Stimulated activated CD4-positive, alpha-beta T cell treated with anti-CD3 and anti-CD28 coated beads, TNF-alpha, amount 100 ng/mL, for 24 hours (primary cell): ENCODE data around the gene SLC2A13.
"Not testable (repeated sequence)": the region's sequence is repeated elsewhere in the genome, so short reads cannot be mapped to it uniquely, and the experiment has no call there.

Source experiments
- DNase-seq, 3 experiments: peaks; one replicate each; pipeline ENCODE4 v3.0.0-alpha.2; 2020; ENCODE audit warnings: low read depth in 3 of 3

SLC2A13 gene

DNA sequence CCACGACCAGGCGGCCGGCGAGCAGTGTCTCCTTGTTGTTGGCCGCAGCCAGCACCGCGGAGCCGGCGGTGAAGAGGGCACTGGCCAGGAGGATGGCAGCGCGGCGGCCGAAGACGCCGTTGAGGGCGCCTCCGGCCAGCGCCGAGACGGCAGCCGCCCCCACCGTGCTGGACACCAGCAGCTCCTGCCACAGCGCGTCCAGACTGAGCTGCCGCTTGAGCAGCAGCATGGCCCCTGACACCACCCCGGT is 691 bp downstream of the SLC2A13 start:
- no peak for DNase-seq

DNA sequence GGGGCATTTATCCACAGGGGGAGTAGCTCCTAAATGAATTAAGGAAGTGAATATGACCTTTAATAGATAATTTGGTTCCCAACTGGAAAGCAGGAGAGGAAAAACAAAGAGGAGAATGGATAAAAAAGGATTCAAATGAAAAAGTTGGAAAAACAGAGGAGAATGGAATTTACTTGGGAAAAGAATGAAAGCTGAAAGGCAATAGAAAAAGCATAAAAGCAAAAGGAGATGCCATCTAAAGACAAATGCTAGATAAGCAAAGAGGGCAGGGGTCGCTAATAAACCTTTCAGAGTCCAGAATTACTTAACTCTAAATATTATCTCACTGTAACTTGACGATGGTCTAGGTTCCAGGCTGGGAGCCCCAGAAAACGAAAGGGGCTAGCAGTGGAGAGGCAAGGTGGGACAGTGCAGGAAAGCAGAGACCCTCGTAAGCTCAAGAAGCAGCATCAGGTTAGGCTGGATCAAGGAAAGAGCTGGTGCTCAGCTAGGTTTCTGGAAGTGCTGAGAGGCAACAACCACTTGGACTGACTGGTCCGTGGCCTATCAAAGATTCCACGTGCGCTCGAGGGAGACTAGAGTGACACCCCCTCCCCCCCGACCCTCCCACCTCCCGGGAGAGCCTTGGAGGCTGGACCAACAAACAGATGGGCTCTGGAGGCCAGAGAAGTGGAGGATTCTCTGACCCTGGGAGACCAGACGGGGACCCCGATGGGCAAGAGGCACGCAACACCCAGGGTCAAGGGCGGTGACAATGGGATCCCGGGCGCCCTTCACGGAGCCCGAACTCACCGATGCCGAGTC is 1.2 kb downstream of the SLC2A13 start:
- peak in 1 of 3 experiments; percentile 5 for DNase-seq

DNA sequence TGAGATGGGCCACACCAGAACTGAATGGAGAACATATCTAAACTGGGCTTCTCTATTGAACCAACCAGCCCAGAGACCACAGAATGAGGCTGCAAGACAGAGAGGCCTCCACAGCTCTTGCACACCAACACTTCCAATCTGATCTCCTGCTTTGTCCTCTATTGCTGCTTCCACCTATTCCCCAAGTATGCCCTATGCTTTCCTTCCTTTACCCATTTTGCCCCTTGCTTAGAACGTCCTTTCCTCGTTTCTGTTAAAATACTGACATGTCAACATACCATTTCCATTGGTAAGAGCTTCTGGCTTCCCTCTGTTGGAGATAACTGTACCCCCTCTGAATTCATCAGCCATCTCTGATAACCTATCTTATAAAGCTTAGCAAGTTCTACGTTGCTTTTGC is 2.8 kb downstream of the SLC2A13 start:
- no peak for DNase-seq

DNA sequence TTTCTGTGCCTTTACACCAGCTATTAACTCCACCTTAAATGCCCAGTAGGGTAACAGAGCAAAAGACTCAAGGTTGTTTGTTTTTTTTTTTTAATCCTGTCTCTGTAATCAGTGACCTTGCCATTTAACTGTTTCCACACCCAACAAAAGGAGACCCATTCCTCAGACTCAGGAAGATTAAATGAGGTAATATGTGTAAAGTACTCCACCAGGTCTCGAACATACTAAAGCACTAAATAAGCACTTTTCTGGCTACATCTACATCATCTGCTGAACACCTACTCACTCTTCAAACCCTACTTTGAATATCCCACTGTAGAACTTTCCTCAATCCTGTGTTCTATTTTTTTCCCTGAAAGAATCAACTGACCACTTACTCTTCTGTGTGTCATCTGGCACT is 4.1 kb downstream of the SLC2A13 start:
- DNase-seq = no peak

DNA sequence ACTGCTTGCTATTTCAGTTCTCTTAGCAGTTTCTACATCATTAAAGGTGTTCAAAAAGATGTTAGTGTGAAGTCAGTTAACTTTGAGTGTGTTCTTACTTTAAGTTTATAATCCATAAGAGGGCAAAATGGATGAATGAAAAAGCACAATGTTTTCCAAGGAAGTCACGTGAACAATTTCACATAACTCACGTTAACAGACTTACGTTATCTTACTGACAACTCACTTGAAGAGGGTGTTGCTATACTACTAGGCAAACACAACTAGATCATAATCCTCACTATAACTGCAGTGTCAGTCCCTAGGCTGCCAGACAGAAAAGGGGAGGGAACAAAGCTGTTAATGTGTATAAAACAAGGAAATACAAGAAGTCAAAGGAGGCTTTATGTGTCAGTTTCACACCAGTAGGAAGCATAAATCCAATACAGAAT is 6.4 kb downstream of the SLC2A13 start:
- DNase-seq = no peak

DNA sequence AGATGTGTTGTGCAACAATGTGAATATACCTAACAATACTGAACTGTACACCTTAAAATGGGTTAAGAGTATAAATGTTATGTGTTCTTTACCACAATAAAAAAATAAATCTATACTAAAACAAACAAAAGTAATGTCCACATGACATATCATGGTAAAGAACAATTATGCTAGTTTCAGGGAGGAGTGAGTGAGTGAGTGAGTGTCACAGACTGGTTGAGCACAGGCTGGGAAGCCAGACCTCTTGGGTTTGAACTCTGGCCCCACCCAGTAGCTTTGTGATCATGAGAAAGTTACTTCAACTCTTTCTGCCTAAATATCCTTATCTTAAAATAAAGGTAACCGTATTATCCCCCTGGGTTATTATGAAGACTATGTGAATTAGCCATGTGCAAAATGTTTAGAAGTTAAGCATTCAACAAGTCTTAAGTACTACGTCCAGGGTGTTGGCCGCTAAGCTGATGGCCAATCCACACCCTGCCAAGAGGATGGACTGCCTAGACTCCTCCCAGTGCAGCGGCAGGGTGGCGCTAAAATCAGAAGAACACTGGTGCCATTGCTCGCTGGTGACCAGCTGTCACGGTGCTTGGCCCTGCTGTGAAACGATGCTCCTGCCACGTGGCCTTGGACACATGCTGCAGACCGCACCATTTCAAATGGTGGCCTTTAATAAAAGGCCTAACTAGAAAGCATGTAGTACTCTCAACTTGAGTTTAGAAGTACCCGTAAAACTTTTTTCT is 7.3 kb downstream of the SLC2A13 start:
- no peak for DNase-seq

DNA sequence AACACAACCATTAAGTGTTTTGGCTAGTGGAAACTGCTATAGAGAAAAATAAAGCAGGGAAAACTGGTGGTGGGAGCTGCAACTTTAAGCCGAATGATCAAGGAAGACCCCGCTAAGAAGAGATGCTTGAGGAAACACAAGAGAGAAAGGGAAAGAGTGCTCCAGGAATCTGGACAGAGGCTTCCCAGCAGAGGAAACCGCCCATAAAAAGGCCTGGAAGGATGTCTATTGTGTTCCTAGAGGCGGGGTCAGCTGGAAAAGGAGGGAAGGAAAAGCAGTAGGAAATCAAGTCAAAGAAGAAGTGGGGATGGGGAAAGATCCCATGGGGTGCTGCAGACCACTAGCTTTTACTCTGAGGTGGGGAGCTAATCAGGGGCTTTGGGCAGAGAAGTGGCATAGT is 12.4 kb downstream of the SLC2A13 start:
- no peak for DNase-seq

DNA sequence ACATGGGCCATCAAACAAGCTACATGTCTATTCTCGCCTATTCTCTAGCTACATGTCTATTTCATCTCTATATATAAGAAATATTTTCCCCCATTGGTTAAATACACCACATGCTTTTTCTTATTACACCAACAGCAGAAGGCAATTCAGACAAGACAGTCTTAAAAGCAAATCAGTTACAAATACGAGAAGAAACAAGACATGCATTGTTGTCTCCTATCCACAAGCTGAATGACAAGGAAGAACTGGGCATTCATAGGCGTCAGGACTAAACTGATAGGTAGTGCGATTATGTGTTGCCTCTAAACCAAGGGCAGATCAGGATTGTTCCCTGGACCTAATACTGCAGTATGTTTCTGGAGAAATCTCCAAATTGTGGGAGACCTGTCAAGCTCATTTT is 19.4 kb downstream of the SLC2A13 start:
- no peak for DNase-seq

DNA sequence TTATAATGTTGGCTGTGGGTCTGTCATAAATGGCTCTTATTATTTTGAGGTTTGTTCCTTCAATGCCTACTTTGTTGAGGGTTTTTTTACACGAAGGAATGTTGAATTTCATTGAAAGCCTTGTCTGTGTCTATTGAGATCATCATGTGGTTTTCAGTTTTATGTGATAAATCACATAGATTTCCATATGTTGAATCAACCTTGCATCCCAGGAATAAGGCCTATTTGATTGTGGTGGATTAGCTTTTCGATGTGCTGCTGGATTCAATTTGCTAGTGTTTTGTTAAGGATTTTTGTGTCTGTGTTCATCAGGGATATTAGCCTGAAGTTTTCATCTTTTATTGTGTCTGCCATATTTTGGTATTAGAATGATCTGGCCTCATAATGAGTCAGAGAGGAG is 27.6 kb downstream of the SLC2A13 start:
- no peak for DNase-seq

DNA sequence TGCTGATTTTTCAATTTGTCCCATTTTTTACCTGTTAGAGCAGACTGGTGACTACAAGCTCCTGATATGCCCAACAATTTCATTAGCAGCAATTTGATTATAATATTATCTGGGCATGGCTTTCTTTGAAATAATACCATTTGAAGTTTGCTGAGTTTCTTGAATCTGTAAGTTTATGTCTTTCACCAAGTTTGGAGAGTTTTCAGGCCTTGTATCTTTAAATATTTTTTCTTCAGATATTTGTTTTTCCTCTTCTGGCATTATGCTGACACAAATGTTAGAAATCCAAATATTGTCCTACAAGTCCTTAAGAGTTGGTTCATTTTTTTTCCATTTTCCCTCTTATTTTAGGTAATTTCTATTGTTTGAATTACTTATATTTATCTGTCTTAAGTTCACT is 30.4 kb downstream of the SLC2A13 start:
- no peak for DNase-seq

DNA sequence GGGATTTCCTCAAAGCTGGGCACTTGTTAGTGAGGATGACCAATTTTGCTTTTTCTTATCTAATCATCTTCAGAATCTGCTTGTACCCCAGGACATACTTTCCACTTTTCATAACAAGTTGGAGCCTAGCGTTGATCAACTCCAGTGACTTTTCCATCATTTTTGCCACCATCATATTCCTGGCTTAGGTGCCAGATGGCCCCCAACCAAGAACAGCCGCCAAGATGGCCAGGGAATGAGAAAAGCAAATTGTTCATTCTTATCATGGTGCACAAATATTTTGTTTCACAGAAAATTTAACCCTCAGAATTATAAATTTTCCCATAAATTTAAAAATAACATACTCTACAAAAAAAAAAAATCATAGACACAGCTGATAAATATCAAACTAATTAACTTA is 37.5 kb downstream of the SLC2A13 start:
- no peak for DNase-seq

DNA sequence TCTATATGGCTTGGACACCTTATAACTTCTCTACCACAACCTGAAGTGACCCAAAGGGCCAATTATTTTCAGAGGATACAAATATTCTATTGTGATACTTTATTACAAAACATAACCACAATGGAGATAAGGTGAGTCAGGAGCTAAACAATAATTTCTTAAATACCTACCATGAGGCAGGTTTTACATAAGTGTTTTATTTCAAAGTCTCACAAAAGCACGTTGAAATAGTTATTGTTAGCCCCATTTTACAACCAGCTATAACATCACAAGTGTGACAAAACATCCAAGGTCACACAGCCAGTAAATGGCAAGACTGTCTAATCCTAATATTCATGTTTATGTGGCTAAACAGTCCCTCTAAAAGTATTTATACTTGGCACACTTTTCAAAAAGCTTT is 40.2 kb downstream of the SLC2A13 start:
- no peak for DNase-seq

DNA sequence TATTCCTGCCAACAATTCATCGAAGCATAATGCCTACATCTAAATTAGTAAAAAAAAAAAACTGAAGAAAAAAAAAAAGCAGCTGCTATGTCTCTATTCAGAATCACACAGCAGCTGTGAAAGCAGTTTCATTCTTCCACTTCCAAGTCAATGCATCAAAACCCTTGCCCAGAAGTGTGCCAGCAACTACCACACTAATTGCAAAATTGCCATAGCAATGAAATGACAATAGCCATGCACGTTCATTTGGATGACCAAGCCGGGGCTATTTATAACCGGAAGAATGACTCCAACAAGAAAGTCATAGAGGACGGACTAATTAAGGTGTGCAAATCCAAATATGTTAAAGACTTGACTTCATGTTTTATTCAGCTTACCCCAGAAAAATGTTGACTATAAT is 42.5 kb downstream of the SLC2A13 start:
- DNase-seq = no peak

DNA sequence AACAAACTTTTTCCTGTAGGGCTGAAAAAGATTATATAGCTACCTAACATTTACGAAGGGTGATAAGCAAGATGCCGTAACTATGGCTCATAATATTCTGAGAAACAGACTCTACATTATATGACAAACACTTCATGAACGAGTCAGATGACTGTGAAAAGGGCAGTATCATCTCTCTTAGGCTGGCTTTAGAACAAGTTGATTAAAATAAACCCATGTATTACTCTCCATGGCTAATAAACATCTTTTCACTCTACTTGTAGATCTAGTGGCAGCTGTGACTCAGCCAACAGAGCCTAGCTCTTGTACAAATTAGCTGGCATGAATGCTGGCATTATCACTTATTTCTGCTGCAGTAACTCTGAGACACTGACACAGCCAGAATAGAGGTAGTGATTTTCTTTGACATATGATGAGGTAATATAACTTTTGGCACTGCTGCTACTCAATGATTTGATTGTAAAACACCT is 47.1 kb downstream of the SLC2A13 start:
- DNase-seq = no peak

DNA sequence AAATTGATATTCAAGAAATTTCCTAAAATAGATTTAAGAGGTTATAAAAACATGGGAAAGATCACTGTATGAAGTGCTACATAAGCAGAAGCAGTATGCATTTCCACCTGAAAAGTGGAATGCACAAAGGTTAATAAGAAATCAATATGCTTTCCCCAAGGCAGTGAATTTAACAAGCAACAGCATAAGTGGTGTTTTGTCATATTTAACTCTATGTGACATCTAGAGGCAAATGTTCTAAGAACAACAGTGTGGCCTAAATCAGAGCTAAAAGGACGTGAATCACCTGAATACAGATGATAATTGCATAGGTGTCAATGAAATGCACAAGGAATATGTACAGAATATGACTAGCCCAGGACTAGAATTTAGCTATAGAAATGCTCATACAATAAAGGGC is 49.5 kb downstream of the SLC2A13 start:
- DNase-seq = no peak

DNA sequence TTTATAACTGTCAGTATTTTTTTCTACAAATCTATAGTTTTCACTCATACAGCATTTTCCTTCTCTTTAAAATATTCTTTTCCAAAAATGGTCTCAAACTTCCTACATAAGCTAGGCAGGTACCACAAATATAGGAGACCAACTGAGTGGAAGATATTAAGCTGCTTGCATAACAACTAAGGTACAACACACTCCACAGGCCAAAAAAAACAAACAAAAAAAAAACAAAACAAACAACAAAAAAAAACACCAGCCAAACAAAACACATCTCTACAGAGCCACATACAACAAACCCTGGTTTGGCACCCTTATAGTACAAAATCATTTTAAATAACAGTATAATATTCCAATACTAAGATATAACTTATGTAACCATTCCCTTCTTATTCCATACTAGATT is 50.1 kb downstream of the SLC2A13 start:
- DNase-seq = no peak

DNA sequence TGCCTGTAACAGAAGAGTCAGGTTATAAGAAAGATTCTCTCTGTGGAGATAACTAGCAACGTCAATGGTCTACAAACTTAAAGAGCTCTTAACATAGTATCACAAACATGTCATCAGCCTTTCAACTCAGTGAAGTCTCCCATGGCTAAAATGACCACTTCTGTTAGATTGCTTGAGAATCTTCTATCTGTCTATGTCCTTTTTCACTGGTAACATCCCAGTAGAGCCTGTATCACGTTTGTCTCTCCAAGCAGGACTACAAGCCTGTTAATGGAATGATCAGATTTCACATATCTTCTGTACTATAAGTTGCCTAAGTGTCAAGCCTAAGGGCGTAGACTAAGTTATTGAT is 50.7 kb downstream of the SLC2A13 start:
- DNase-seq = no peak

DNA sequence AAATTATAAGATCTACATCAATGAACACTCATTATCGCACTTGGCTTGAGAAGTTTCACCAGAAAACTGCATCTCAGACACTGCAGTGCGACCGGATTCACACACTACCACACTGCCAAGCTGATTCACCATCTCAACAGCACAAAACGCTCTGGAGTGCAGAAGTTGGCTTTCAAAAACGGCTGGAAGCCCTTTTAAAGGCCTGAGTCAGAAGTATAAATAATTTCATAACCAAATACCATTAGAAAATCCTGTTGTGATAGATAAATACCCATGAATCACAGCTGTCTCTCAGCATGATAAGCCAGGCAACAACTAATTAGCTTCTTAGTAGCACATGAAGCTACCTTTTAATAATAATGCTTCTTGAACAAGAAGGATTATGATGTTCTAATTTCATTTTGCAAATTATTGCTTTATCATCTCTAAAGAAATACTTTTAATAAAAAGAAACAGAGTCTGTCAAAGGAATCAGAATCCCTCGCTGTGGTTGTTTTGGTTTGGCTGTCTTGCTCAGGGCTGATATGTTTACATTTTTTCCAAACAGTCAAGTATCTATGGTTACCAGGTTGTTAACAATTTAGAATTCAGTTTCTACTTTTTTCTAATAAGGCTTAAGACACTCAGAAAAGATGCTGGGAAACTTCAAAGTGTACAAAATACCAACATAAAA is 51.2 kb downstream of the SLC2A13 start:
- DNase-seq = no peak

DNA sequence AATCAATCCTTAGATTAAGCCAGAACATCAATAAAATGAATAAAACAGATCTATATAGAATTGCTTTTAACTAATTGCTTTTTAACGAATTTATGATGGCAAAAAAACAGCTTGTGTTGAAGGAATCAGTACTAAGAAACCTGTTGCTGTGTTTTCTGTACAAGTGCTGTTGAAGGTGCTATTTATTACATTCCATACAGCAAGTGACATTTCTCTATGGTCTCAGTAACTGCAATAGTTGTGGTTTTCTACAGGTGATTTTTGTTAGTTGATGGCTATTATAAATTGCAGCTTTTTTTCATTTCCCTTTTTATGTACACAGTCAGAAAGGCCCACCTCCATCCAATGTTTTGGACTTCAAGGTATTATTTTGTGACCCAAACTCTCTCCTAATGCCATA is 56.6 kb downstream of the SLC2A13 start:
- no peak for DNase-seq

DNA sequence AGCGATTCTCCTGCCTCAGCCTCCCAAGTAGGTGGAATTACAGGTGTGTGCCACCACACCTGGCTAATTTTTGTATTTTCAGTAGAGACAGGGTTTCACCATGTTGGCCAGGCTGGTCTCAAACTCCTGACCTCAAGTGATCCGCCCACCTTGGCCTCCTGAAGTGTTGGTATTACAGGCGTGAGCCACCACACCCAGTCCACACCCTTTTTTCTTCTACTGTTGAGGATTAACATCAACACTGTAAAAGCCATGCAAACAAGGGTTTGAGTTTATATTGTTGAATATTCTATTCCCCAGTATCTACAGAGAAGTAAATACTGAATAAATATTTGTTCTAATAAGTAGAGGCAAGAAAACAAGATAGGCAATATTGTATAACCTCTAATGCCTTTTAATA is 58.9 kb downstream of the SLC2A13 start:
- DNase-seq = not testable (repeated sequence)

DNA sequence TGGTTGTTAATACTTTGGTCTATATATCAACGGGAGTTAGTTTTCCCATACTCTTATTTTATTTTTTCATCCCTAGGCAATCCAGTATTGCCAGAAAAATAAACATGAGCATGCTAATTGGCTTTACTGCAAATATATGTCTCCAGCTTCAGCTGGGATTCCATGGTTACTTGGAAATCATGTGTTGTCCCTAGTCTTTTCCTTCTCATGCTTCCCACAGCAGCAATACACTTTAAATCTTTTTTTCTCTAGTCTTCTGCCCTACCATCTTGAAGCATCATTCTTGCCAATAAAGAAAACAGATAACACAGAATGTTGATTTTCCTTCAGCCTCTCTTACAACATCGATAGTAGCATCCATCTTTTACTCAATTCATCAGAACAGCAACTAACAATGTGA is 60.2 kb downstream of the SLC2A13 start:
- no peak for DNase-seq

DNA sequence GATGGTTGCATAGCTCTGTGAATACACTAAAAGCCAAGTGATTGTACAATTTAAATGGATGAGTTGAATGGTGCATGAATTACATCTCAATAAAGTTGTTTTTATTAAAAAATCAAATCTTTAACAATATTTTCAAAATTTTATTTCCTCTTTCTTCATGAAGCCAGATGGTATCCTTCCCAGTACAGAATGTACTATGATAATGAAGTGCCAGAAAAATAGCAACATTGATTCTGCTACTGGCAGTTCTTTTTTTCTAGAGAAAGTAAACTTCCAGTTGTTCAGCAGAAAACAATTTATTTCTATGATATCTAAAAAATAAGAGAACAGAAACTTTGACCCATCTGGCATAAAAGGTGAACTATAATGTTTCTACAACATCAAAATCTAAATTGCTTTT is 61.5 kb downstream of the SLC2A13 start:
- no peak for DNase-seq

DNA sequence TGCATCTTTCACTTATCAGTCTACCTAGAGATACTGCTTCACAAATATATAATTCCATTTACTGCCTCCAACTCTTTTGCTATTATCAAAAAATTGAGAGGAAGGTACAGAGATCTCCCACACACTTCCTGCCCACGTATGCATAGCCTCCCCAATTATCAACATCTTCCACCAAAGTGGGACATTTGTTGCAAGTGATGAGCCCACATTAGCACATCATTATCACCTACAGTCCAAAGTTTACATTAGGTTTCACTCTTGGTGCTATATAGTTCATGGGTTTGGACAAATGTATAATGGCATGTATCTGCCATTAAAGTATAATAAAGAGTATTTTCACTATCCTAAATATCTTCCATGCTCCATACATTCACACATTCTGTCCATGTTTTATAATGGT is 66.3 kb downstream of the SLC2A13 start:
- DNase-seq = no peak
